Common myeloid progenitor, CD34-positive (primary cell): ENCODE measurements around the gene TAF4B.

Experiments
- CTCF ChIA-PET: fragments of 350-600 bp; sonication (Branson Sonifier 250); formaldehyde crosslinking; loops from one replicate; lab custom pipeline; 2021; ENCODE audit warnings: antibody characterized with exemption; lab: Charles Lee
- POLR2A ChIA-PET: fragments of 350-600 bp; sonication (Branson Sonifier 250); formaldehyde crosslinking; loops from one replicate; lab custom pipeline; 2021; ENCODE audit warnings: antibody characterized with exemption; lab: Charles Lee
- DNase-seq, 3 donors: peaks; one replicate each; pipeline versions ENCODE4 v3.0.0 to v3.0.0-alpha.2; 2013
- H3K27ac ChIP-seq, 2 experiments: 1 replicate in 1 of 2; 2 replicates in 1 of 2; pipeline ENCODE4 v1.7.0; 2013; ENCODE audit warnings: inconsistent platforms in 2 of 2, low read length in 2 of 2, mild to moderate bottlenecking in 2 of 2, low read depth in 1 of 2, moderate library complexity in 1 of 2; ENCODE audit not compliant: severe bottlenecking in 2 of 2, insufficient read depth in 1 of 2, poor library complexity in 1 of 2
- H3K27me3 ChIP-seq, 5 experiments: replicated peaks in 2 of 5; 1 replicate in 3 of 5; 2 replicates in 2 of 5; pipeline versions ENCODE4 v1.6.1 to v1.7.0; 2013; ENCODE audit warnings: low read length in 4 of 5, mild to moderate bottlenecking in 2 of 5, moderate library complexity in 2 of 5, inconsistent platforms in 1 of 5; ENCODE audit not compliant: insufficient read depth in 5 of 5, control insufficient read depth in 4 of 5
- H3K36me3 ChIP-seq, 4 experiments: 1 replicate in 2 of 4; 2 replicates in 2 of 4; pipeline versions ENCODE4 v1.6.1 to v1.7.0; 2013; ENCODE audit warnings: low read length in 3 of 4, control low read depth in 1 of 4, mild to moderate bottlenecking in 1 of 4; ENCODE audit not compliant: control insufficient read depth in 4 of 4, insufficient read depth in 4 of 4
- H3K4me1 ChIP-seq, 4 experiments: 1 replicate in 3 of 4; 2 replicates in 1 of 4; pipeline versions ENCODE4 v1.6.1 to v1.7.1; 2013; ENCODE audit warnings: low read length in 3 of 4, mild to moderate bottlenecking in 3 of 4, control low read depth in 1 of 4, inconsistent platforms in 1 of 4, moderate library complexity in 1 of 4; ENCODE audit not compliant: control insufficient read depth in 4 of 4, insufficient read depth in 4 of 4; ENCODE audit errors: control extremely low read depth in 1 of 4
- H3K4me3 ChIP-seq, 7 experiments: 1 replicate in 4 of 7; 2 replicates in 3 of 7; pipeline versions ENCODE4 v1.5.1 to v1.7.0; 2013; ENCODE audit warnings: mild to moderate bottlenecking in 7 of 7, low read length in 6 of 7, moderate library complexity in 6 of 7, inconsistent platforms in 2 of 7, low read depth in 2 of 7, control low read depth in 1 of 7; ENCODE audit not compliant: insufficient read depth in 4 of 7, control insufficient read depth in 1 of 7; ENCODE audit errors: extremely low read depth in 1 of 7
- H3K9me3 ChIP-seq, 5 experiments: 1 replicate in 4 of 5; 2 replicates in 1 of 5; pipeline versions ENCODE4 v1.6.1 to v1.7.1; 2013; ENCODE audit warnings: low read length in 4 of 5, mild to moderate bottlenecking in 2 of 5, inconsistent platforms in 1 of 5, low read depth in 1 of 5, moderate library complexity in 1 of 5; ENCODE audit not compliant: control insufficient read depth in 4 of 5, insufficient read depth in 2 of 5; ENCODE audit errors: control extremely low read depth in 1 of 5
- WGBS: methylation state at CpG from one replicate; pipeline ENCODE4 v1.1.5; 2013; ENCODE audit not compliant: insufficient coverage; 5-methylcytosine and 5-hydroxymethylcytosine counted together

TAF4B gene

DNA sequence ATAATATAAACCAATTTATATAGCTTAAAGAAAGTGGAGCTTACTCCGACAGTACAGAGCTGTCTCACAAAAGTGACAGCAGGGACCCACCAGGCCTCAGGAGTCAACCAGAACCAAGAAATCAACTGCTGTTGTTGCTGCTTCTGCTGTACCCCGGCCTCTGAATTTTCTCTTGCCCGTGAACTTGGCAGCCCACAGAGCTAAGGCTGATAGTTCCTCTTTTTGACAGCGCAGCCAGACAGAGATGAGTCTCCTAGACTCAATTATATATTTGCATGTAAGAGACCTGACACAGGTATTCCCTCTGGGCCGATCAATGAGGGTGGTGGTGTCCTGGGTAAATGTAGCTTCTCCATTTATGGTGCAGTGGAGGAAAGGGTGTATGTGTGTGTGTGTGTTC lies 212.7 kb downstream of the TAF4B start:
- no peak overlapping the region for H3K27ac ChIP-seq
- POLR2A ChIA-PET: no interaction called here
- H3K4me1 ChIP-seq: no peaks in the 10 kb centered on the region
- DNase-seq: peak; percentile 15 to 66 (median 52)
- 69% methylated on average over 4 of the region's 5 CpGs for WGBS
- H3K27me3 ChIP-seq: peaks cover 0 to 9% (median 2%) of the 10 kb centered on the region in 5 experiments
- H3K36me3 ChIP-seq: no peaks in the 10 kb centered on the region
- no peak overlapping the region for H3K4me3 ChIP-seq
- peaks cover 0 to 4% (median 0%) of the 10 kb centered on the region in 5 experiments for H3K9me3 ChIP-seq
- CTCF ChIA-PET: interaction anchor here (1.7 kb wide), 1 partner anchor 29 kb away, joined by 4 read pairs; no protein-coding TSS in a partner anchor

DNA sequence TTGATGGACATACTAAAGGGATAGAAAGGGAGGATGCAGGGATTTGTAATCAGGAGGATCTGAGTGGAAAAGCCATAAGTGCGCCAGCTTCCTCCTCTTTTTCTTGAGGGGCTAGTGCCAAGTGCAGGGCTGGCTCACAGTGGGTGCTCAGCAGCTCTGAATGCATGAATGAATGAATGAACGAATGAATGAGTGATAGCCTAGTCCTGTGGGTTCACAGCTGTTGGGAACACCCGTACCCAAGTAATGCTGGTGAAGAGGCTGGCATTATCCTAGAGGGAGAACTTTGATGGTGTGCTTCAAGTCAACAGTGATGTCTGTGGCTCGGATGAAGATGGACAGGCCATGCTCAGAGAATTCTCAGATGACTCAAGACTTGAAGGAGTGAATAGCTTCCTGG lies 213.3 kb downstream of the TAF4B start:
- no peaks in the 10 kb centered on the region for H3K36me3 ChIP-seq
- ChIA-PET POLR2A (no interaction called here), CTCF (interaction anchor here (0.6 to 1.7 kb wide), 2 partner anchors 28 to 705 kb away, joined by 4 read pairs; no protein-coding TSS in a partner anchor)
- no peaks in the 10 kb centered on the region for H3K4me1 ChIP-seq
- 87% methylated on average over 4 of the region's 4 CpGs for WGBS
- peaks cover 0 to 9% (median 2%) of the 10 kb centered on the region in 5 experiments for H3K27me3 ChIP-seq
- no peak overlapping the region for H3K4me3 ChIP-seq
- peaks cover 0 to 7% (median 0%) of the 10 kb centered on the region in 5 experiments for H3K9me3 ChIP-seq
- no peak overlapping the region for H3K27ac ChIP-seq
- DNase-seq: no peak

DNA sequence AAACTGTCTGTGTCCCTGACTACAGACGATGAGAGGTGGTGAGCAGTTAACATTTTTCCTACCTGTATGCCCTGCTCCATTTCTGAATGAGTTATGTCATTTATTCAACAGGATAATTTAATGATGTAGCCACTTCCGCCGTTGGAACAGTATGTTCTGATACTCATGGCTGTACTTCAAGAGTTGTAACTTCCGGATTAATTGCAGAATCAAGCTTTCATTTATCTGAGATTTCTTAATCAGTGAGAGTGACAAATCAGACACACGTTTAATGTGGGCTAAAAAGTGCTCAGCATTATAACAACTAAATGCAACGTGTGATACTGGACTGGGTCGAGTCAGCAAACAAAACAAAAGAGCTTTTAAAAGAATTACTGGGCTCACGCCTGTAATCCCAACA lies 214.4 kb downstream of the TAF4B start:
- 85% methylated on average over 8 of the region's 8 CpGs for WGBS
- CTCF ChIA-PET: no interaction called here
- DNase-seq: no peak
- Histone ChIP-seq H3K27me3 (peaks cover 0 to 9% (median 2%) of the 10 kb centered on the region in 5 experiments), H3K4me1 (no peaks in the 10 kb centered on the region), H3K27ac (no peak overlapping the region), H3K36me3 (no peaks in the 10 kb centered on the region), H3K9me3 (peaks cover 0 to 7% (median 0%) of the 10 kb centered on the region in 5 experiments), H3K4me3 (no peak overlapping the region)
- POLR2A ChIA-PET: interaction anchor here (0.6 kb wide), 1 partner anchor 565 kb away, joined by 3 read pairs; no protein-coding TSS in a partner anchor
